GM10248 (cell line): ENCODE results near the gene RBM4.
"Not testable (repeated sequence)": the region's sequence is repeated elsewhere in the genome, so short reads cannot be mapped to it uniquely, and the experiment has no call there.

ENCODE experiments used
- CTCF ChIA-PET: fragments of 300-600 bp; sonication (Branson Sonifier 250); formaldehyde crosslinking; extraction: SDS; loops from one replicate; lab custom pipeline; 2021; ENCODE audit warnings: antibody characterized with exemption; lab: Yijun Ruan, JAX
- POLR2A ChIA-PET: fragments of 350-650 bp; sonication (Branson Sonifier 250); formaldehyde crosslinking; extraction: SDS; loops from one replicate; lab custom pipeline; 2020; ENCODE audit warnings: antibody characterized with exemption; lab: Yijun Ruan, JAX
- DNase-seq: peaks from one replicate; pipeline ENCODE4 v3.0.0; 2012; ENCODE audit errors: extremely low spot score
- TF ChIP-seq, protein P1 (sequence below): IDR thresholded peaks from 2 replicates; pipeline ENCODE4 v1.5.1; 2012; ENCODE audit warnings: mild to moderate bottlenecking, low read depth; ENCODE audit errors: extremely low read depth, missing control alignments, control extremely low read depth

The RBM4 gene, protein sequence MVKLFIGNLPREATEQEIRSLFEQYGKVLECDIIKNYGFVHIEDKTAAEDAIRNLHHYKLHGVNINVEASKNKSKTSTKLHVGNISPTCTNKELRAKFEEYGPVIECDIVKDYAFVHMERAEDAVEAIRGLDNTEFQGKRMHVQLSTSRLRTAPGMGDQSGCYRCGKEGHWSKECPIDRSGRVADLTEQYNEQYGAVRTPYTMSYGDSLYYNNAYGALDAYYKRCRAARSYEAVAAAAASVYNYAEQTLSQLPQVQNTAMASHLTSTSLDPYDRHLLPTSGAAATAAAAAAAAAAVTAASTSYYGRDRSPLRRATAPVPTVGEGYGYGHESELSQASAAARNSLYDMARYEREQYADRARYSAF

DNA sequence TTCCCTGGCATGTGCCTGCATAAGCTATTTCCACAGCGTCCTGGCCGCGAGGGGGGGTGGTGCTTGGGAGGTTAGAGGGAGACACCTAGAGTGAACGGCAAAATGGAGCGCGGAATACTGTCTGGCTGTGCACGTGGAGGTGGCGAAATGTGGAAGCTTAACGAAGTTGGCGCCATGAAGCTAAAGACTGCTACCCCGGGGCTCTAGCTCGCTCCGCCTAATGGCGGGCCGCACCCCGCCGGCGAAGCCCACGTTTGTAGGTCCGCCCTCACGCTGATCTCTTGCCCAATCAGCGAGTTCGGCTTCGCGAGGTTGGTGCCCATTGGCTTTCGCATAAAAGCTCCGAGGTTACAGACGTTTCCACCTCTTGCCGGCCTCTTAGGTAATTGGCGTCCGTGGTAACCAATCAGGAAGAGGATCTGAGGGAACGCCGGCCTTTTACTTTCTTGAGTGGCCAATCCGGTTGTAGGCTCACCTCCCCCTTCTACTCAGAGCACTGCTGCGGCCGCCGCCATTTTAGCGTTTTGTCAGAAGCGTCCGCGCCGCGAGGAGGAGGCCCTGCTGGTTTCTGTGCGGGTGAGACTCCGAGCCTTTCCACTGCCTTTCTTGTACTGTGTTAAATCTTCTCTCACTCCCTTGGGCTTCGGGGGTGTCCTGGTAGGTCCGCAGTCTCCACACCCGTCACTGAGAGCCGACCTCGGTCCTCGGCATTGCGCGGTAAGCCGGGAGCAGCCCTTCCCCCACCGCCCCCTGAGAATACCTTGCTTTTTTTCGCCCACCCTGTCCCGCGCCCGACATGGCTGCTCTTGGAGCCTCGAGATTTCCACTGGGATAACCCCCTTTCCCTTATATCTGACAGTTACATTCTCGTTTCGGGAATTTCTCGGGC is at the start of gene RBM4:
Gene RBM4 (plus strand): TSS at position 527 of the 889 bp plus-strand sequence. CDS start 1,009 bp downstream, outside the sequence.
- ChIA-PET POLR2A (interaction anchor here (0.6 to 3.5 kb wide), 16 partner anchors 8 to 191 kb away, joined by 3 to 68 read pairs (median 6); partner anchors contain the start of genes ACTN3, PELI3, RBM14 and RBM4B), CTCF (interaction anchor here (0.9 to 3.7 kb wide), 18 partner anchors 8 to 250 kb away, joined by 3 to 22 read pairs (median 4); partner anchors contain the start of genes CCDC87, CCS and MRPL11)
- DNase-seq: peak; percentile 98
- TF ChIP-seq, protein P1, sequence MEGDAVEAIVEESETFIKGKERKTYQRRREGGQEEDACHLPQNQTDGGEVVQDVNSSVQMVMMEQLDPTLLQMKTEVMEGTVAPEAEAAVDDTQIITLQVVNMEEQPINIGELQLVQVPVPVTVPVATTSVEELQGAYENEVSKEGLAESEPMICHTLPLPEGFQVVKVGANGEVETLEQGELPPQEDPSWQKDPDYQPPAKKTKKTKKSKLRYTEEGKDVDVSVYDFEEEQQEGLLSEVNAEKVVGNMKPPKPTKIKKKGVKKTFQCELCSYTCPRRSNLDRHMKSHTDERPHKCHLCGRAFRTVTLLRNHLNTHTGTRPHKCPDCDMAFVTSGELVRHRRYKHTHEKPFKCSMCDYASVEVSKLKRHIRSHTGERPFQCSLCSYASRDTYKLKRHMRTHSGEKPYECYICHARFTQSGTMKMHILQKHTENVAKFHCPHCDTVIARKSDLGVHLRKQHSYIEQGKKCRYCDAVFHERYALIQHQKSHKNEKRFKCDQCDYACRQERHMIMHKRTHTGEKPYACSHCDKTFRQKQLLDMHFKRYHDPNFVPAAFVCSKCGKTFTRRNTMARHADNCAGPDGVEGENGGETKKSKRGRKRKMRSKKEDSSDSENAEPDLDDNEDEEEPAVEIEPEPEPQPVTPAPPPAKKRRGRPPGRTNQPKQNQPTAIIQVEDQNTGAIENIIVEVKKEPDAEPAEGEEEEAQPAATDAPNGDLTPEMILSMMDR: no peak

GRCh38 chr11:66589315-66589714 is 49.2 kb upstream of the RBM4 start:
- POLR2A ChIA-PET, DNase-seq: not testable (repeated sequence)
- CTCF ChIA-PET: interaction anchor here (0.9 to 2.7 kb wide), 4 partner anchors 9 to 245 kb away, joined by 3 to 13 read pairs (median 4); partner anchors contain the start of gene RBM4B

DNA sequence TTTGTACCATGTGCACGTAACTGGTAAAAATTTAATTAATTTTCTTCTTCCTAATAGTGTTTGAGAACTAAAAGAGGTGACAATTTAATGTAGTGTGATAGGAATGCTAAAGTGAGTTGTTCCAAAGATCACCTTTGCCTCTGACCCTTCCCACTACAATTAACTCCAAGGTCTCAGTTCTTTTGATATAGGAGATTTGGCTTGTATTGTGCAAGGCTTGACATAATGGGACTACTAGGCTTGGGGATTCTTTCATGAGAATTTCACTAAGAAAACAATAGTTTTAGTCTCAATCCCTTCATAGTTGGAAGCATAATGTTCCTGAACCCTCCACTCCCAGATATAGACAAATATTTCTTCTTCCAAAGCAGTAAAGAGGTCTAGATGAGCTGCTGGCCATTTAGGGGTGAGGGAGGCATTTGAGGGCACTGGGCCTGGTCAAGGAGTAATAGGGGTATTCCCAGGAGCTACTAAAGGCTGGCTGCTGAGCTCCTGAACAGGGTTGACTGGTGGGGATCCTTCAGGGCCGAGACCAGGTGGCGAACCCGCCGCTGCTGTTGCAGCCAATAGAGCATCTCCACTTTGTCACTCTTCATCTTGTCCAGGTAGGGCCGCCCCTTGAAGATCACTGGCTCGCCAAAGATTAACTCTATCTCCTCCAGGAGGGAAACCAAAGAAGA is 48.4 kb upstream of the RBM4 start:
- no peak for DNase-seq
- TF ChIP-seq, protein P1: no peak
- ChIA-PET POLR2A (no interaction called here), CTCF (interaction anchor here (0.7 to 2.7 kb wide), 8 partner anchors 10 to 204 kb away, joined by 3 to 13 read pairs (median 4); partner anchors contain the start of genes ACTN3 and ZDHHC24)

DNA sequence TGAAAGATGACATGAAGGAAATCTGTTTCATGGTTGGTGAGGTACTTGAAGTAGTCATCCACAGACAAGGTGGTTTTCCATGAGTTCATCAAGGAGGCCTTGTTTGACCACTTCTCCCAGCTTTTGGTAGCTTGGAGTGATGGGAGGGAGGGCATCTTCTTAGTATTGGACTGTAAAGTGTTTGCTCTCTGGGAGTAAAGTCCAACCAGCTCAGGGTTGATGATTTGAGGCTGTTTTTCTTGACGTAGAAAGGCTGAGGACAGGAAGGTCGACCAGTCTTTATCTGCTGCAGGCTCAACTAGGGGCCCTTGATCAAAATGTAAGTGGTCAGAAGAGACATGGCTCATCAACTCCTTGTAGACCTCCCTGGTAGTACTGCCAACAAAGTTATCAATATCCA is 47.3 kb upstream of the RBM4 start:
- TF ChIP-seq, protein P1: no peak
- DNase-seq: no peak
- CTCF ChIA-PET: interaction anchor here (1.1 to 2.7 kb wide), 7 partner anchors 11 to 45 kb away, joined by 3 to 13 read pairs (median 4); partner anchors contain the start of genes ACTN3, CTSF and ZDHHC24
- POLR2A ChIA-PET: no interaction called here

DNA sequence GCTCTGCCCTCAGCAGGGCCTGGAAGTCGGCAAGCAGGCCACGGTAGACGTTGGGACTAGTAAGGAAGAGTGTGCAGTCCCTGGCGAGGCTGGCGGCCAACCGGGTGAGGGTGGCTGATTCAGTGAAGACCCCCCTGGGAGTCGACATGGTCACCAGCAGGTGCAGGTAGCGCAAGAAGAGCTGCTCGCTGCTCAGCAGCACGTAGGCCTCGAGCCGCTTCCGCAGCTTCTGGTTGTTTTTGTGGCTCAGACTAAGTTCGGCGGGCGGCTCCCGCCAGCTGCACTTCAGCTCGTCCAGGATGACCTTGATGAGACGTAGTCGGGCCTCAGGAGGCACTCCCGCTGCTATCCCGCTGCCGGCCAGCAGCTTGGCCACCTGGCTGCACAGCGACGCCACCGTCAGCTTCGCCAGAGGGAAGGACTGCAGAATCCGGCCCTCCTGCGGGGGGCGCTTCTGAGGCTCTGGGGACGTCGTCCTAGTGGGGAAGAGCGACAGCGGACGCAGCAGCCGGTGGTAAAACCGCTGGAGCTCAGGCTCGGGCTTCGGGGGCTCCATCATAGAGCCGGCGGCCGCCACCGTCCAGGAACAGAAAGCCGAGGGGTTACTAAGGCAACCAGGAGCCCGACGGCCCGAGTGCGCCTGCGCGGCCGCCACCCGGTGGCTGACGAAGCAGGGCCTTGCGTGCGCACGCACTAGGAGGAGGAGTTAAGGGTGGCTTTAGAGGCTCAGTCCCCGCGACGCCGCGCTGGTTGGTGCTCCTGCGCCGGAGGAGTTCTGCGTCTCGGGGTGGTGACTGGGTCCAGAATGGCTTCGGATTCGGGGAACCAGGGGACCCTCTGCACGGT is 45.8 kb upstream of the RBM4 start, which contains the start of the genes CCDC87 and CCS:
Gene CCDC87 (minus strand): TSS at position 607 of the 846 bp plus-strand sequence. CDS start 48 bp downstream, at position 559.
Gene CCS (plus strand): TSS at position 729 of the 846 bp plus-strand sequence. CDS start 77 bp downstream, at position 806.
- CTCF ChIA-PET: interaction anchor here (1.0 to 2.4 kb wide), 16 partner anchors 12 to 725 kb away, joined by 3 to 10 read pairs (median 4); partner anchors contain the start of genes CTSF, DPP3, MRPL11 and RBM14
- peak; percentile 100 for DNase-seq
- TF ChIP-seq, protein P1: peak; percentile 43
- POLR2A ChIA-PET: interaction anchor here (0.6 to 1.6 kb wide), 3 partner anchors 25 to 85 kb away, joined by 3 to 6 read pairs (median 3); partner anchors contain the start of gene RBM4B
